SK-N-MC (cell line): ENCODE measurements around the gene ADTRP.

Source experiments
- EZH2 ChIP-seq: fragments of 200-600 bp; sonication (generic); IDR thresholded peaks from one replicate; pipeline ENCODE4 v1.6.1; 2017; ENCODE audit warnings: antibody characterized with exemption
- POLR2AphosphoS5 ChIP-seq: IDR thresholded peaks from 2 replicates; pipeline ENCODE4 v1.6.1; 2012; ENCODE audit warnings: mild to moderate bottlenecking, low read depth, low read length, borderline replicate concordance

DNA sequence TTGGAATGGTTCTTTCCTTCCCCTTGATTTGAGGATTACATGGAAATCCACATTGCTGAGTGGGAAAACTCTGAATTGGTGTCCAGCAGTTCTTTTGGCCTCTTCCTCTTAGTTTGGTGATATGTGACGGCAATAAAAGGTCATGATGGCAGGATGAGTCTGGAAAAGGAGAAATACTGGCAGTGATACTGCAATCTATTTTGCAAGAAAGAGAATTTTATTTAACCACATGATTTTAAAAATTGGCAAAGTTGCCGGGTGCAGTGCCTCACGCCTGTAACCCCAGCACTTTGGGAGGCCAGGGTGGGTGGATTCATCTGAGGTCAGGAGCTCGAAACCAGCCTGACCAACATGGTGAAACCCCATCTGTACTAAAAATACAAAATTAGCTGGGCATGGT, 73.1 kb downstream of the ADTRP start:
- no peak for TF ChIP-seq EZH2
- no peak for TF ChIP-seq POLR2AphosphoS5
